HCT116 (cell line): ENCODE data around the gene MYEOV. TPM values are rescaled to one million over a fixed set of nuclear protein-coding genes. Genes with fewer than 3 reads are reported as not detected.

ENCODE experiments used
- ATAC-seq: fragments of 200-7000 bp; cut with Tn5 transposase; 2 replicates; pipeline ENCODE4 v1.9.1; 2020; ENCODE audit warnings: mild to moderate bottlenecking, moderate library complexity
- BruUV-seq: library from RNA; stranded (reverse); fragments of 400-500 nt; replicated peaks from 2 replicates; lab custom pipeline; 2021; lab: Mats Ljungman, UMichigan
- CTCF ChIA-PET: fragments of 300-600 bp; sonication (Branson Sonifier 250); formaldehyde crosslinking; loops from one replicate; lab custom pipeline; 2021; ENCODE audit warnings: antibody characterized with exemption; lab: Charles Lee
- POLR2A ChIA-PET: fragments of 300-600, 350-600 bp; sonication (Branson Sonifier 250); formaldehyde crosslinking; loops from one replicate; lab custom pipeline; 2021; ENCODE audit warnings: antibody characterized with exemption; lab: Charles Lee
- RAD21 ChIA-PET, 2 experiments: fragments of 300-600 bp; sonication (Branson Sonifier 250); formaldehyde crosslinking; loops; one replicate each; lab custom pipeline; 2023; ENCODE audit warnings: low total read pairs in 2 of 2; ENCODE audit not compliant: uncharacterized antibody in 2 of 2, unreplicated experiment in 2 of 2, low non-redundant PET in 1 of 2; lab: Charles Lee
- DNase-seq: peaks from one replicate; pipeline ENCODE4 v3.0.0-alpha.2; 2010; ENCODE audit warnings: low read depth, low spot score
- H2AFZ ChIP-seq: fragments of 200-600 bp; shearing (Covaris generic), sonication (generic); 2 replicates; pipeline ENCODE4 v1.6.1; 2017; ENCODE audit warnings: low read depth, mixed run types, mixed read lengths, antibody characterized with exemption, low read length; ENCODE audit not compliant: poor library complexity, severe bottlenecking
- H3K27ac ChIP-seq: 2 replicates; pipeline ENCODE4 v1.5.1; 2012; ENCODE audit warnings: low read depth, low read length
- H3K27me3 ChIP-seq: fragments of 200-600 bp; sonication (generic); 2 replicates; pipeline ENCODE4 v1.6.1; 2016; ENCODE audit warnings: mixed run types, low read length, mixed read lengths; ENCODE audit not compliant: insufficient read depth
- H3K36me3 ChIP-seq, 2 experiments: fragments of 200-500 bp in 1 of 2; fragments of 200-600 bp in 1 of 2; sonication (Bioruptor generic) in 1 of 2; sonication (generic) in 1 of 2; 2 replicates each; pipeline versions ENCODE4 v1.5.1 to v1.6.1; 2014 to 2016; ENCODE audit warnings: low read length in 2 of 2, inconsistent platforms in 1 of 2, mixed read lengths in 1 of 2, mixed run types in 1 of 2; ENCODE audit not compliant: insufficient read depth in 2 of 2, control insufficient read depth in 1 of 2
- H3K4me1 ChIP-seq, 2 experiments: fragments of 200-600 bp in 1 of 2; sonication (generic) in 1 of 2; 2 replicates each; pipeline versions ENCODE4 v1.5.1 to v1.6.1; 2012 to 2017; ENCODE audit warnings: low read length in 2 of 2, inconsistent platforms in 1 of 2, mild to moderate bottlenecking in 1 of 2, mixed read lengths in 1 of 2, mixed run types in 1 of 2, moderate library complexity in 1 of 2; ENCODE audit not compliant: insufficient read depth in 2 of 2, control insufficient read depth in 1 of 2
- H3K4me2 ChIP-seq: fragments of 200-600 bp; sonication (generic); 2 replicates; pipeline ENCODE4 v1.6.1; 2017; ENCODE audit warnings: mixed run types, low read length, mixed read lengths
- H3K4me3 ChIP-seq, 2 experiments: fragments of 200-600 bp in 1 of 2; sonication (generic) in 1 of 2; replicated peaks in 1 of 2; 2 replicates each; pipeline ENCODE4 v1.5.1; 2011 to 2016; ENCODE audit warnings: low read length in 2 of 2, control low read depth in 1 of 2, low read depth in 1 of 2, mild to moderate bottlenecking in 1 of 2, mixed read lengths in 1 of 2, mixed run types in 1 of 2
- H3K79me2 ChIP-seq: fragments of 200-600 bp; sonication (generic); 2 replicates; pipeline ENCODE4 v1.6.1; 2017; ENCODE audit warnings: mild to moderate bottlenecking, mixed run types, low read length, moderate library complexity, mixed read lengths; ENCODE audit not compliant: insufficient read depth
- H3K9ac ChIP-seq: fragments of 200-600 bp; sonication (generic); 2 replicates; pipeline ENCODE4 v1.6.1; 2016; ENCODE audit warnings: low read length, mixed read lengths
- H3K9me2 ChIP-seq: fragments of 200-600 bp; sonication (generic), shearing (Covaris generic); 2 replicates; pipeline ENCODE4 v1.6.1; 2017; ENCODE audit warnings: mixed run types, mild to moderate bottlenecking, moderate library complexity; ENCODE audit not compliant: insufficient read depth
- H3K9me3 ChIP-seq, 2 experiments: fragments of 200-500 bp in 1 of 2; fragments of 200-600 bp in 1 of 2; sonication (Bioruptor generic) in 1 of 2; sonication (generic) in 1 of 2; 2 replicates each; pipeline ENCODE4 v1.6.1; 2014 to 2017; ENCODE audit warnings: low read length in 2 of 2, mixed read lengths in 2 of 2, inconsistent platforms in 1 of 2, low read depth in 1 of 2, mild to moderate bottlenecking in 1 of 2, mixed run types in 1 of 2, moderate library complexity in 1 of 2; ENCODE audit not compliant: control insufficient read depth in 1 of 2, insufficient read depth in 1 of 2
- H4K20me1 ChIP-seq: fragments of 200-600 bp; sonication (generic), shearing (Covaris generic); 2 replicates; pipeline ENCODE4 v1.6.1; 2017; ENCODE audit warnings: mixed run types, mild to moderate bottlenecking, moderate library complexity; ENCODE audit not compliant: insufficient read depth
- CBX3 ChIP-seq: IDR thresholded peaks from 2 replicates; pipeline ENCODE4 v1.6.1; 2012; ENCODE audit warnings: low read depth
- CEBPB ChIP-seq: IDR thresholded peaks from 2 replicates; pipeline ENCODE4 v1.6.1; 2012; ENCODE audit warnings: low read depth
- EZH2 ChIP-seq: fragments of 200-600 bp; sonication (generic); IDR thresholded peaks from 2 replicates; pipeline ENCODE4 v1.6.1; 2017; ENCODE audit warnings: antibody characterized with exemption, mixed run types
- EZH2phosphoT487 ChIP-seq: fragments of 200-600 bp; IDR thresholded peaks from 2 replicates; pipeline ENCODE4 v1.6.1; 2018; ENCODE audit warnings: antibody characterized with exemption, borderline replicate concordance
- JUND ChIP-seq: IDR thresholded peaks from 2 replicates; pipeline ENCODE4 v1.6.1; 2012
- POLR2AphosphoS5 ChIP-seq: IDR thresholded peaks from 2 replicates; pipeline ENCODE4 v1.6.1; 2011; ENCODE audit warnings: mild to moderate bottlenecking, low read depth, low read length, moderate library complexity
- RAD21 ChIP-seq: IDR thresholded peaks from 2 replicates; pipeline ENCODE4 v1.6.1; 2012; ENCODE audit warnings: low read depth, mild to moderate bottlenecking
- SIN3A ChIP-seq: IDR thresholded peaks from 2 replicates; pipeline ENCODE4 v1.6.1; 2012; ENCODE audit warnings: low read depth
- SP1 ChIP-seq: IDR thresholded peaks from 2 replicates; pipeline ENCODE4 v1.6.1; 2012; ENCODE audit warnings: low read depth
- SRF ChIP-seq: IDR thresholded peaks from 2 replicates; pipeline ENCODE4 v1.6.1; 2012; ENCODE audit warnings: low read depth
- ZFX ChIP-seq: fragments of 450-650 bp; IDR thresholded peaks from 2 replicates; pipeline ENCODE4 v1.6.1; 2017
- intact Hi-C: fragments of 100-400 bp; cut with micrococcal nuclease; formaldehyde crosslinking; loops from 2 replicates; pipeline ENCODE4 v1.10.0; 2022
- total RNA-seq: library from RNA; stranded (reverse); gene quantifications from one replicate; pipeline ENCODE4 v1.2.1, GENCODE V29; 2021; ENCODE audit not compliant: unreplicated experiment
- TF ChIP-seq, protein P1 (sequence below), 3 experiments: fragments of 200-600 bp in 1 of 3; sonication (generic) in 1 of 3; IDR thresholded peaks in 2 of 3; conservative IDR thresholded peaks in 1 of 3; 2 replicates each; pipeline ENCODE4 v1.5.1; 2012 to 2017; ENCODE audit warnings: low read depth in 2 of 3, low read length in 2 of 3, antibody characterized with exemption in 1 of 3, borderline replicate concordance in 1 of 3, control low read depth in 1 of 3, mild to moderate bottlenecking in 1 of 3, mixed read lengths in 1 of 3, mixed run types in 1 of 3, moderate library complexity in 1 of 3; ENCODE audit not compliant: insufficient read depth in 1 of 3
- TF ChIP-seq, protein P2 (sequence below): IDR thresholded peaks from 2 replicates; pipeline ENCODE4 v1.6.1; 2012
- TF ChIP-seq, protein P3 (sequence below): IDR thresholded peaks from 2 replicates; pipeline ENCODE4 v1.6.1; 2011; ENCODE audit warnings: mild to moderate bottlenecking, low read length, moderate library complexity; ENCODE audit not compliant: insufficient replicate concordance; ENCODE audit errors: extremely low read depth

MYEOV gene
- total RNA-seq, 1 experiment from 2014 or later = 135 TPM

DNA sequence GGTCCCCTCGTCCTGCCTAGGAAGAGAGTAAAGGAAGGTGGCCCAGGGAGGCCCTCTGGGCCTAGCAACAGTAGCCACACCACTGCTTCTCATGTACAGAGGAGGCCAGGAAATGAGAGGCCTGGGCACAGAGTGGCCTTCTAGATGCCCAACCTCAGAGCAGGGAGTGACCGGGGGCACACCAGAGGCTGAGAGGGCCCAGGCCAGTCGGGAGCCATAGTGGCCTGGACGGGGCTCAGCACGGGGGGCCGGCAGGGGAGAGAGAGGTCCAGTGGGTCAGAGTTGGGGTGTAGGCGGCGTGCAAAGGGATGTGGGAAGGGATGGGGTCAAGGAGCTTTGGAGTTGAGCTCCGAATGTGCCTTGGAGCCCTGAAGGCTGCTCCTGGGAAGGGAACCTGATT, 25.0 kb upstream of the MYEOV start:
- ATAC-seq (no peak), DNase-seq (no peak)
- H3K9ac ChIP-seq = no peak overlapping the region
- POLR2A ChIA-PET = interaction anchor here (0.5 kb wide), 1 partner anchor 108 kb away, joined by 3 read pairs; no protein-coding TSS in a partner anchor
- no peaks in the 10 kb centered on the region for H3K79me2 ChIP-seq
- no peaks in the 10 kb centered on the region for H3K9me2 ChIP-seq
- no peak overlapping the region for H3K4me3 ChIP-seq
- RAD21 ChIA-PET = no interaction called here
- no peaks in the 10 kb centered on the region for H3K4me1 ChIP-seq
- H3K27ac ChIP-seq = no peak overlapping the region
- intact Hi-C loops = no loop called here
- H4K20me1 ChIP-seq = no peaks in the 10 kb centered on the region
- no peak overlapping the region for H3K4me2 ChIP-seq
- TF ChIP-seq EZH2phosphoT487 (no peak), EZH2 (no peak), SRF (no peak), JUND (no peak), ZFX (no peak), POLR2AphosphoS5 (no peak), SIN3A (no peak), CEBPB (no peak), CBX3 (no peak), RAD21 (no peak), SP1 (no peak)
- TF ChIP-seq, protein P1, sequence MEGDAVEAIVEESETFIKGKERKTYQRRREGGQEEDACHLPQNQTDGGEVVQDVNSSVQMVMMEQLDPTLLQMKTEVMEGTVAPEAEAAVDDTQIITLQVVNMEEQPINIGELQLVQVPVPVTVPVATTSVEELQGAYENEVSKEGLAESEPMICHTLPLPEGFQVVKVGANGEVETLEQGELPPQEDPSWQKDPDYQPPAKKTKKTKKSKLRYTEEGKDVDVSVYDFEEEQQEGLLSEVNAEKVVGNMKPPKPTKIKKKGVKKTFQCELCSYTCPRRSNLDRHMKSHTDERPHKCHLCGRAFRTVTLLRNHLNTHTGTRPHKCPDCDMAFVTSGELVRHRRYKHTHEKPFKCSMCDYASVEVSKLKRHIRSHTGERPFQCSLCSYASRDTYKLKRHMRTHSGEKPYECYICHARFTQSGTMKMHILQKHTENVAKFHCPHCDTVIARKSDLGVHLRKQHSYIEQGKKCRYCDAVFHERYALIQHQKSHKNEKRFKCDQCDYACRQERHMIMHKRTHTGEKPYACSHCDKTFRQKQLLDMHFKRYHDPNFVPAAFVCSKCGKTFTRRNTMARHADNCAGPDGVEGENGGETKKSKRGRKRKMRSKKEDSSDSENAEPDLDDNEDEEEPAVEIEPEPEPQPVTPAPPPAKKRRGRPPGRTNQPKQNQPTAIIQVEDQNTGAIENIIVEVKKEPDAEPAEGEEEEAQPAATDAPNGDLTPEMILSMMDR (IDR thresholded peaks at IDR 0.05 in 2 of 3, conservative IDR thresholded peaks at IDR 0.05 in 1 of 3; ENCODE audit: borderline replicate concordance in 1 of 3, insufficient read depth in 1 of 3, low read depth in 2 of 3, low read length in 2 of 3) = no peak
- TF ChIP-seq, protein P2, sequence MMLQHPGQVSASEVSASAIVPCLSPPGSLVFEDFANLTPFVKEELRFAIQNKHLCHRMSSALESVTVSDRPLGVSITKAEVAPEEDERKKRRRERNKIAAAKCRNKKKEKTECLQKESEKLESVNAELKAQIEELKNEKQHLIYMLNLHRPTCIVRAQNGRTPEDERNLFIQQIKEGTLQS = no peak
- TF ChIP-seq, protein P3, sequence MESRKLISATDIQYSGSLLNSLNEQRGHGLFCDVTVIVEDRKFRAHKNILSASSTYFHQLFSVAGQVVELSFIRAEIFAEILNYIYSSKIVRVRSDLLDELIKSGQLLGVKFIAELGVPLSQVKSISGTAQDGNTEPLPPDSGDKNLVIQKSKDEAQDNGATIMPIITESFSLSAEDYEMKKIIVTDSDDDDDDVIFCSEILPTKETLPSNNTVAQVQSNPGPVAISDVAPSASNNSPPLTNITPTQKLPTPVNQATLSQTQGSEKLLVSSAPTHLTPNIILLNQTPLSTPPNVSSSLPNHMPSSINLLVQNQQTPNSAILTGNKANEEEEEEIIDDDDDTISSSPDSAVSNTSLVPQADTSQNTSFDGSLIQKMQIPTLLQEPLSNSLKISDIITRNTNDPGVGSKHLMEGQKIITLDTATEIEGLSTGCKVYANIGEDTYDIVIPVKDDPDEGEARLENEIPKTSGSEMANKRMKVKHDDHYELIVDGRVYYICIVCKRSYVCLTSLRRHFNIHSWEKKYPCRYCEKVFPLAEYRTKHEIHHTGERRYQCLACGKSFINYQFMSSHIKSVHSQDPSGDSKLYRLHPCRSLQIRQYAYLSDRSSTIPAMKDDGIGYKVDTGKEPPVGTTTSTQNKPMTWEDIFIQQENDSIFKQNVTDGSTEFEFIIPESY = no peak
- H3K36me3 ChIP-seq = no peaks in the 10 kb centered on the region
- BruUV-seq = no TSS peak
- no peaks in the 10 kb centered on the region for H3K27me3 ChIP-seq
- CTCF ChIA-PET = no interaction called here
- H2AFZ ChIP-seq = no peak overlapping the region
- H3K9me3 ChIP-seq = no peaks in the 10 kb centered on the region
